Left renal pelvis (tissue), 4 donors: ENCODE measurements around the gene TOR4A. TPM values are rescaled to one million over a fixed set of nuclear protein-coding genes. Genes with fewer than 3 reads are reported as not detected.
"Not testable (repeated sequence)": the region's sequence is repeated elsewhere in the genome, so short reads cannot be mapped to it uniquely, and the experiment has no call there.

Experiments used
- DNase-seq, 4 donors: peaks; one replicate each; pipeline ENCODE4 v3.0.0-alpha.2; 2013; ENCODE audit warnings: low read depth in 4 of 4, low spot score in 3 of 4
- polyA plus RNA-seq, 4 donors: library from polyadenylated mRNA; unstranded; fragments of 120-200 nt; gene quantifications; one replicate each; pipeline ENCODE4 v1.2.1, GENCODE V29; 2013; ENCODE audit not compliant: insufficient read length in 4 of 4

Gene TOR4A
- polyA plus RNA-seq, 4 donors = 3.0 to 5.8 (median 4.9) TPM

- DNase-seq = no peak
Observed at GRCh38 chr9:137315581-137316011, 38.1 kb downstream of the TOR4A start.

DNA sequence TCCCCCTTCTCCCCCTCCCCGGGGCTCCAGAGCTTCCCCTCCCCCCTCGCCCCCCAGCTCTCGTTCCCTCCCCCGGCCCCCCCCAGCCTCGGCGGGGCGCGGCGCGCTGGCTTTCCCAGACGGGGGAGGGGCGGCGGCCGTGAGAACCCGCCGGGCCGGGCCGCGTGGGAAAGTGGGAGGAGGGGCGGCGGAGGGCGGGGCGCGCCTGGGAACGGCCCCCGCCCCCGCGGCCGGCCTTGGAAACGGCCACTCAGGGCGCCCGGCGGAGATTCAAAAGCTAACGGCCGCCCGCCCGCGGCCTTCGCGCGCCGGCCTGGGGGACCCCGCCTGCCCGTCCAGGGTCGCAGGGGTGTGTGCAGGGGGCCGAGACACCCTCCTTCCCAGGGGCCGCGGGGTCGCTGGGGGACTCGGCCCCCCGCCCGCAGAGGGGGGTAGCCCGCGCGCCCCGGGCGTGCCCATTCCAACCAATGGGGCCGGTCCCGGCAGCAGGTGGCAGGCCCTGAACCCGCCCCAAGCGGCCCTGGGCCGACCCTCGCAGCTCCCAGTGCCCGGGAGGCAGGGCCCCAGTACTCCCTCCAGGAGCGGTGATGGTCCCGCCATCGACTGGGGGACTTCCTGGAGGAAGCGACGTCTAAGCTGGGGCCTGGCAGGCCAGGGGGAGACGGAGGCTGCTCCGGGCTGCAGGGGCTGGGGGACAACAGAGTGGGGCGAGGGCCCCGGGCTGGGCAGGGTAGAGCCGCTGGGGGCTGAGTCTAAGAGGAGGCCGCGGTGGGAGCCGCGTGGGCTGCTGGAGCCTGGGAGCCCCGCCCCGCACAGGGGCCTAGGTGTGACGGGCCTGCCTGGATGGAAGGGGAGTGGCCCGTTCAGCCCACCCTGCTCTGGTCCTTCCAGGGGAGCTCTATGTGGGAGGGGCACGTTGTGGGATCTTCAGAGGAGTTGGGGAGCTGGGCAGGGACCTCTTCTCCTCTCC is 38.8 kb downstream of the TOR4A start:
- no peak for DNase-seq

GRCh38 chr9:137317021-137317717 is 39.6 kb downstream of the TOR4A start:
- DNase-seq = no peak

GRCh38 chr9:137317718-137318511 is 40.4 kb downstream of the TOR4A start:
- DNase-seq = no peak

DNA sequence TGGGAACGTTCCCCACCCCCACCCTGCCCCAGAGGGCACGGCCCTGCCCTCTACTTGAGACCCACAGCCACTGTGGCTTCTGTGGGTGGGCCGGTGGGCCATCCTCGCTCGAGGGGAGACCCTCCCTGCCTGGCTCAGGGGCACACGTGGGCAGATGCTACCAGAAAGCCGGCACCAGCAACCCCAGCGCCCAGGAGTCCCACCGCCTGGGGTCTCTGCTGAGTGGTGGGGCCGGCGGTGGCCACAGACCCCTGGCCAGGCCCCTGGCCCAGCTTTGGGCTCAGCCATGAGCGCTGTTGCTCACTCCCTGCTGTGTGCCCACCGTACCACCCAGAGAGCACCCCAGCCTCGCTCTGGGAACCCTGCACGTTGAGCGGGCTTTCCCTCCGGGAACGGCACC is 41.1 kb downstream of the TOR4A start:
- no peak for DNase-seq

DNA sequence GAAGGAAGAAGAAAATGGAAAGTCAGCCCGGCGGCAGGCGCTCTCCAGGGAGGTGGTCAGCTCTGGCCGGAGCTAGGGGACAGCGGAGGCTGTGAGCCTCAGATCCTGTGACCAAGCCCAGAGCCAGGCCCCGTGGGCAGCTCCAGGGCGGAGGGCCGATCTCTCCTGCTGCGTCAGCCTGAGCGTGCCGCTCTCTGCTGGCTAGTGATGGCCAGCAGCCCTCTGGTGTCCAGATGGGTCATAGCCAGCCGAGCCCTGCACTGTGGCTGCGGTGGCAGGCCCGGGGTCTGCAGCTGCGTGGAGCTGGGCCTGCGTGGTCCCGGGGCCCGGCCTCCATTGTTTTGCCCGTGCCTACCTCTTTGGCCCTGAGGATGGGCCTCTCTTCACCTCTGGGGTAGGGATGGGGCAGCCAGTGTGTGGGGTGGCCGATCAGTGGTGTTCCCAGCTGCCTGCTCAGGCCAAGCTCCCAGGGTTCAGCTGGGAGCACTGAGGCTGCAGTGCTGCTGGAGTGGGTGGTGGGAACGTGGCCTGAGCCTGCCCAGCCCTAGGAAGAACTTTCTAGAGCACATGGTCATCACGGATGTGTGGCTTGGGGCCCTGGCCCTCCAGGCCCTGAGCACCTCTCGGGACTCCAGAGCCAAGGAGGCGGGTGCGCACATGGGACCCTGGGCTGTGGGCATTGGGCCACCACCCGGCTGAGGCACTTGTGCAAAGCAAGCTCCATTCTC is 41.6 kb downstream of the TOR4A start:
- no peak for DNase-seq

DNA sequence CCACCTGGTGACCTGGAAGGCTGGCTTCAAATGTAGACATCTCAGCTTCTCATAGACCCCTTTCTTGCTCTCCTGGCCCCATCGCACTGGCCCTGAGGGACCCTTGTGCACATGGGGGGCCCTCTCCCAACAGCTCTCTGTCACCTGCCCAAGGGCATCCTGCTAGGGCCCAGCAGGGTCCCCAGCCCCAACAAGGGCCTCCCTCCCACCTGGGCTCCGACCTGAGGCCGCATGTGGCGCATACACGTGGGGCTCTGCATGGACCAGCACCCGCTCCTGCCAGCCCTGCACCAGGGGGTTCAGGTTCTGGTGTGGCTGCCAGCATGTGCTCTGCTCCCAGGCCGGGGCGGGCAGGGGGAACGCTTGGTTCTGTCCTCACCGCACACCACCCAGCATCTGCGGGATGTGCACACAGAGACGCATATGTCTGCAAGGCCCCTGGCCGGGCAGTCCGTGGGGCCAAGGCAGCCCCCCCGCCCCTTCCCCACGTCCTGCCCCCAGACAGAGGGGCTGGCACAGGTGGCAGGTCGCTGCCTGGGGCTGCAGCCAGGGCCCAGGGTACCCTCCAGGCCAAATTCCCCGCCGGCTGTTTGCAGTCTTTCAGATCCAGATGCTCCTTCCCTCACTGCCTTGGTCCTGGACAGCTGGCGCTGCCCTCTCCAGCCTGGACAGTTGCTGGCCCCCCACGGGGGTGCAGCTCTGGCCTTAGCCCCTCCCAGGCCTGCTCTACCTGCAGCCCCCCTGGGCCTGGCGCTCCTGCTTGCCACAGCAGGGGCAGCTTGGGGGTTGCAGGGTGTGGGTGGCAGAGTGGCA is 42.4 kb downstream of the TOR4A start:
- no peak for DNase-seq

GRCh38 chr9:137320555-137321384 is 43.2 kb downstream of the TOR4A start:
- DNase-seq = no peak

GRCh38 chr9:137321726-137322361 is 44.3 kb downstream of the TOR4A start:
- DNase-seq = no peak

GRCh38 chr9:137323531-137324331 is 46.2 kb downstream of the TOR4A start:
- DNase-seq = no peak

- DNase-seq = no peak
Observed at GRCh38 chr9:137325124-137325523, 47.6 kb downstream of the TOR4A start.

DNA sequence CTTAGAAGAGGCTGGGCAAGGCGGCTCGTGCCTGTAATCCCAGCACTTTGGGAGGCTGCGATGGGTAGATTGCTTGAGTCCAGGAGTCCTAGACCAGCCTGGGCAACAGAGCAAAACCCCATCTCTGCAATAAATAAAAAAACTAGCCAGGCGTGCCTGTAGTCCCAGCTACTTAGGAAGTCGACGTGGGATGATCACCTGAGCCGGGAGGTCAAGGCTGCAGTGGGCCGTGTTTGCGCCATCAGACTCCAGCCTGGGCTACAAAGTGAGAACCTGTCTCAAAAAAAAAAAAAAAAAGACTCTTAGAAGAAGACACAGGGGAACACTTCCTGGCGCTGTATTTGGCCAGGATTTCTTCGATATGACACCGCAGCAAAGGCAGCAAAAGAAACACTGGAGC is 48.3 kb downstream of the TOR4A start:
- DNase-seq = no peak

DNA sequence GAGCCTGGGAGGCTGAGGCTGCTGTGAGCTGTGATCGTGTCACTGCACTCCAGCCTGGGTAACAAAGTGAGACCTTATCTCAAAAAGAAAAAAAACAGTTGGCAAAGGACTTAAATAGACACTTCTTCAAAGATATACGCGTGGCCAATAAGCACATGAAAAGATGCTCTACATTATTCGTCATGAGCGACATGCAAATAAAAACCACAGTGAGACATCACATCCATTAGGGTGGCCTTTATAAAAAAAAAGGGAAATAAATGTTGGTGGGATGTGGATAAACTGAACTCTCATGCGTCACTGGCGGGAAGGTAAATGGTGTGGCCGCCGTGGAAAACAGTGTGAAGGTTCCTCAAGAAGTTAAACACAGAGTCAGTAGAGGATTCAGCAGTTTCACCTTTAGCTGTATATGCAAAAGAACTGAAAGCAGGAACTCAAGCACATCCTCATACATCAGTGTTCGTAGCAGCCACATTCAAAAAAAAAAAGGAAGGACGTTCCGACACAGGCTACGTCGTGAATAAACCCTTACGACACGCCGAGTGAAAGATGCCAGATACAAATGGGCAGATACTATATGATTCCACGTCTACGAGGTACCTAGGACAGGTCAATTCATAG is 49.0 kb downstream of the TOR4A start:
- no peak for DNase-seq

DNA sequence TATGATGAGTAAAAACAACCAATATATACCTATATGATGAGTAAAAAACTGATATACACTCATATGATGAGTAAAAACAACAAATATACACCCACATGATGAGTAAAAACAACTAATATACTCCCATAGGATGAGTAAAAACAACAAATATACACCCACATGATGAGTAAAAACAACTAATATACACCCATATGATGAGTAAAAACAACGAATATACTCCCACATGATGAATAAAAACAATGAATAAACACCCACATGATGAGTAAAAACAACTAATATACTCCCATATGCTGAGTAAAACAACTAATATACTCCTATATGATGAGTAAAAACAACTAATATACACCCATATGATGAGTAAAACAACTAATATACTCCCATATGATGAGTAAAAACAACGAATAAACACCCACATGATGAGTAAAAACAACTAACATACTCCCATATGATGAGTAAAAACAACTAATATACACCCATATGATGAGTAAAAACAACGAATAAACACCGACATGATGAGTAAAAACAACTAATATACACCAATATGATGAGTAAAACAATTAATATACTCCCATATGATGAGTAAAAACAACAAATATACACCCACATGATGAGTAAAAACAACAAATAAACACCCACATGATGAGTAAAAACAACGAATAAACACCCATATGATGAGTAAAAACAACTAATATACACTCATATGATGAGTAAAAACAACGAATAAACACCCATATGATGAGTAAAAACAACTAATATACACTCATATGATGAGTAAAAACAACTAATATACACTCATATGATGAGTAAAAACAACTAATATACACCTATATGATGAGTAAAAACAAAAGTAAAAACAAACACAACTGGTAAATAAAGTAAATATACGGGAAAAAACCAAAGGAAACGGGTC is 50.4 kb downstream of the TOR4A start:
- not testable (repeated sequence) for DNase-seq

GRCh38 chr9:137329590-137329989 is 52.1 kb downstream of the TOR4A start:
- not testable (repeated sequence) for DNase-seq

- no peak for DNase-seq
Observed at GRCh38 chr9:137330689-137331088, 53.2 kb downstream of the TOR4A start.
